GM12878 (cell line): ENCODE measurements around the gene LCE2C. TPM values are rescaled to one million over a fixed set of nuclear protein-coding genes. Genes with fewer than 3 reads are reported as not detected.

Source experiments
- ATAC-seq: fragments of 200-7000 bp; cut with Tn5 transposase; 3 replicates; pipeline ENCODE4 v1.9.1; 2020; ENCODE audit warnings: mild to moderate bottlenecking, moderate library complexity
- BruUV-seq: library from RNA; stranded (reverse); fragments of 400-500 nt; replicated peaks from 2 replicates; lab custom pipeline; 2021; lab: Mats Ljungman, UMichigan
- CTCF ChIA-PET: fragments of 300-600 bp; sonication (Branson Sonifier 250); formaldehyde crosslinking; extraction: SDS; loops from one replicate; lab custom pipeline; 2021; ENCODE audit warnings: inconsistent platforms; lab: Yijun Ruan, JAX
- POLR2A ChIA-PET: fragments of 350-600 bp; formaldehyde crosslinking; extraction: SDS; loops from one replicate; lab custom pipeline; 2021; ENCODE audit warnings: inconsistent platforms; lab: Charles Lee
- RAD21 ChIA-PET: fragments of 300-600 bp; sonication (Branson Sonifier 250); formaldehyde crosslinking; loops from one replicate; lab custom pipeline; 2023; ENCODE audit warnings: antibody characterized with exemption; ENCODE audit not compliant: unreplicated experiment; lab: Charles Lee
- SMC1A ChIA-PET: fragments of 300-600 bp; sonication (Branson Sonifier 250); formaldehyde crosslinking; loops from one replicate; lab custom pipeline; 2023; ENCODE audit not compliant: unreplicated experiment, uncharacterized antibody; lab: Charles Lee
- DNase-seq: peaks from one replicate; pipeline ENCODE4 v3.0.0-alpha.2; 2011; ENCODE audit warnings: low read depth, low spot score
- FAIRE-seq: peaks from 3 replicates; lab custom pipeline; 2011; peaks lifted over from hg19 to GRCh38; lab: Jason Lieb, UNC
- H2AFZ ChIP-seq: 2 replicates; pipeline ENCODE4 v1.6.0; 2011; ENCODE audit warnings: low read depth, low read length, control low read depth; ENCODE audit not compliant: control insufficient read depth
- H3K27ac ChIP-seq: 2 replicates; pipeline ENCODE4 v1.5.1; 2011; ENCODE audit warnings: control low read depth; ENCODE audit not compliant: control insufficient read depth, insufficient read depth
- H3K27me3 ChIP-seq, 2 experiments: replicated peaks in 1 of 2; 2 replicates each; pipeline versions ENCODE4 v1.6.0 to v1.6.1; 2011; ENCODE audit warnings: low read length in 1 of 2; ENCODE audit not compliant: control insufficient read depth in 2 of 2, insufficient read depth in 2 of 2
- H3K36me3 ChIP-seq, 2 experiments: 2 replicates each; pipeline ENCODE4 v1.5.1; 2011; ENCODE audit warnings: low read length in 1 of 2; ENCODE audit not compliant: control insufficient read depth in 2 of 2, insufficient read depth in 2 of 2
- H3K4me1 ChIP-seq: 2 replicates; pipeline ENCODE4 v1.6.1; 2011; ENCODE audit warnings: mild to moderate bottlenecking, low read length, moderate library complexity, mixed read lengths; ENCODE audit not compliant: control insufficient read depth, insufficient read depth
- H3K4me2 ChIP-seq: 2 replicates; pipeline ENCODE4 v1.6.0; 2011; ENCODE audit warnings: control low read depth; ENCODE audit not compliant: control insufficient read depth, insufficient read depth
- H3K4me3 ChIP-seq: fragments of 200-600 bp; sonication (generic); 2 replicates; pipeline ENCODE4 v1.5.1; 2016
- H3K79me2 ChIP-seq: 2 replicates; pipeline ENCODE4 v1.6.0; 2011; ENCODE audit warnings: low read length; ENCODE audit not compliant: control insufficient read depth, insufficient read depth
- H3K9ac ChIP-seq: 2 replicates; pipeline ENCODE4 v1.8.0; 2011; ENCODE audit warnings: low read length, control low read depth, mixed read lengths; ENCODE audit not compliant: control insufficient read depth, insufficient read depth
- H3K9me3 ChIP-seq: replicated peaks from 3 replicates; pipeline ENCODE4 v1.5.1; 2011; ENCODE audit warnings: mild to moderate bottlenecking, low read length; ENCODE audit not compliant: control insufficient read depth, insufficient read depth
- H4K20me1 ChIP-seq: 2 replicates; pipeline ENCODE4 v1.6.0; 2011; ENCODE audit not compliant: control insufficient read depth, insufficient read depth
- MTA3 ChIP-seq: IDR thresholded peaks from 2 replicates; pipeline ENCODE4 v1.6.1; 2012; ENCODE audit warnings: low read length, inconsistent platforms, borderline replicate concordance
- NR2C2 ChIP-seq: IDR thresholded peaks from 2 replicates; pipeline ENCODE4 v1.6.1; 2011; ENCODE audit warnings: borderline replicate concordance, low read depth; ENCODE audit not compliant: control insufficient read depth, insufficient read length
- ZBTB4 ChIP-seq: fragments of 450-650 bp; formaldehyde crosslinking; IDR thresholded peaks from 2 replicates; pipeline ENCODE4 v1.4.0; 2022; ENCODE audit warnings: mild to moderate bottlenecking, moderate library complexity
- WGBS: methylation state at CpG from one replicate; pipeline ENCODE4 v1.1.6; 2016; ENCODE audit warnings: low lambda C conversion rate; ENCODE audit not compliant: insufficient replicate concordance, insufficient coverage; ENCODE audit errors: missing lambda C conversion rate; 5-methylcytosine and 5-hydroxymethylcytosine counted together
- in situ Hi-C: fragments of 300-500 bp; cut with MboI; formaldehyde crosslinking; loops from 9 replicates; pipeline ENCODE4 v1.14.3; 2018; ENCODE audit warnings: mixed read lengths
- intact Hi-C: fragments of 100-400 bp; cut with micrococcal nuclease; formaldehyde crosslinking; loops from one replicate; pipeline ENCODE4 v1.14.2; 2022; ENCODE audit not compliant: unreplicated experiment
- polyA plus RNA-seq, 11 experiments: library from polyadenylated mRNA; depleted of rRNA in 4 of 11; unstranded in 6 of 11; stranded (reverse) in 5 of 11; fragments of >200 nt; fragmentation: Nextera tagmentation in 4 of 11; fragmentation: Illumina TruSeq in 1 of 11; extraction: Ambion mirVana in 4 of 11; extraction: Trizol in 1 of 11; gene quantifications; 1 replicate in 1 of 11; 2 replicates in 10 of 11; pipeline versions ENCODE4 v1.2.1 to v1.2.3, GENCODE V29; 2011 to 2016; ENCODE audit warnings: inconsistent platforms in 2 of 11, missing spikeins in 2 of 11, low read depth in 1 of 11
- total RNA-seq, 4 experiments: library from RNA; depleted of rRNA in 3 of 4; stranded (reverse); fragments of >200 nt in 3 of 4; fragmentation: Illumina TruSeq in 1 of 4; extraction: Trizol in 1 of 4; gene quantifications; 2 replicates each; pipeline versions ENCODE4 v1.2.1 to v1.2.3, GENCODE V29; 2013 to 2021

The LCE2C gene
- total and polyA plus RNA-seq, 10 of the 15 experiments (the other 5 are each of a cell fraction or from before 2014, with no cell fraction given), result not detected

DNA sequence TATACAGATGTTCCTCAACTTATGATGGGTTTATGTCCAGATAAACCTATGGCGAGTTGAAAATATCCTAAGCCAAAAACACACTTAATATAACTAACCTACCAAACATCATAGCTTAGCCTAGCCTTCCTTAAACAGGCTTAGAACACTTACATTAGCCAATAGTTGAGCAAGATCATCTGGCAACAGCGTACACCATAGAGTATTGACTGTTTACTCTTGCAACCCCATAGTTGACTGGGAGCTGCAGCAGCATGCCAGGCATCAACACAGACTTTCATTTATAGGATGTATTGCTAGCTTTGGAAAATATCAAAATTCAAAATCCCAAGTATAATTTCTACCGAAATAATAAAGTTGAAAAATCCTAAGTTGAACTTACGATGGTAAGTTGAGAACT is 17.4 kb upstream of the LCE2C start:
- Histone ChIP-seq H3K4me3 (no peak overlapping the region), H3K4me2 (no peak overlapping the region), H3K9me3 (no peaks in the 10 kb centered on the region), H3K9ac (no peak overlapping the region), H3K27ac (no peak overlapping the region), H3K4me1 (no peaks in the 10 kb centered on the region), H4K20me1 (no peaks in the 10 kb centered on the region), H2AFZ (no peak overlapping the region), H3K79me2 (no peaks in the 10 kb centered on the region), H3K36me3 (no peaks in the 10 kb centered on the region), H3K27me3 (peaks cover 0 to 9% of the 10 kb centered on the region in 2 experiments; a peak in 2 of 4 replicates)
- ChIA-PET POLR2A (no interaction called here), RAD21 (no interaction called here), CTCF (interaction anchor here (1.6 to 5.4 kb wide), 2 partner anchors 10 to 269 kb away, joined by 3 to 25 read pairs; no protein-coding TSS in a partner anchor), SMC1A (interaction anchor here (1.2 to 1.6 kb wide), 2 partner anchors 12 to 564 kb away, joined by 3 read pairs; no protein-coding TSS in a partner anchor)
- WGBS, result 17% methylated on average over 4 of the region's 4 CpGs
- DNase-seq (no peak), FAIRE-seq (no peak), ATAC-seq (no peak)
- in situ Hi-C loops (loop anchor here (5.0 to 10.0 kb wide), 2 partner anchors 270 to 567 kb away; no protein-coding TSS in a partner anchor), intact Hi-C loops (loop anchor here (10.0 kb wide), 1 partner anchor 537 kb away; no protein-coding TSS in a partner anchor)
- no TSS peak for BruUV-seq
- TF ChIP-seq NR2C2 (no peak), MTA3 (no peak), ZBTB4 (CRISPR knock-in tag) (no peak)
